ENCODE results near the gene KLF18.
"Not testable (repeated sequence)": the region's sequence is repeated elsewhere in the genome, so short reads cannot be mapped to it uniquely, and the experiment has no call there.

The KLF18 gene

DNA sequence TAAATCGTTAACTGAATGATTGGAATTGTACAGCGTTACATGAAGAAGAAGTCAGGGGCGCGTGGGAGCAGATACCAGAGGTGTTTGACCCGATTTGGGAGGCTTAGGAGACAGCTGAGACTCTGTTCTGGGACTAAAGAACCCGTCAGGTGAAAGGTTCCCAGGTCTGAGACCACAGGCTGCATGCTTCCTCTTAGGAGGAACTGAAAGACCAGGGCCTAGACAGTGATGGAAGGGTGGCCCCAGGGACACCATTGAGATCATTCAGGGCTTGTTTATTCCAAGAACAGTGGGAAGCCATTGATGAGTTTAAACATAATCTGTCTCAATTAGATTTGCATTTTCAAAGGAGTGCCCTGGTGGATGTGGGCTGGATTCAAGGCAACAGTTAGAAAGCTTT lies 21.9 kb downstream of the KLF18 start:
- no peak for DNase-seq

DNA sequence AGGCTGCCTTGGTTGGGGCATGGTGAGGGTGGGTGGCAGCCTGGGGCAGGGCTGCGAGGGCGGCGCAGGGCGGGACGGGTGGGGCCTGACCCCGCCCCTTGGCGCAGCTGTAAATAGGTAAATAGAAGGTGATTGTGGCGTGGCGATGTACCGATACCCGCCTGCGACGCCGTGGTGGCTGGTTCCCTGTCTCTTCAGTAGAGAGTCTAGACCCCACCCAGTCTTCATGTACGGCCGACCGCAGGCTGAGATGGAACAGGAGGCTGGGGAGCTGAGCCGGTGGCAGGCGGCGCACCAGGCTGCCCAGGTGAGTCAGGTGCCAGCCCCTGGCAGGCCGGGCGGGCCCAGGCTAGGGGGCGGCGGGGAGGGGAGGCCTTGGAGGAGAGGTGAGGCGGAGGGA lies 22.7 kb downstream of the KLF18 start, which contains the start of gene KLF17:
KLF17 (plus strand) TSS at position 140 of the 400 bp plus-strand sequence; CDS start at position 227, 87 bp downstream.
- DNase-seq = no peak

- not testable (repeated sequence) for DNase-seq
Observed at GRCh38 chr1:44117272-44117671, 24.2 kb downstream of the KLF18 start.

GRCh38 chr1:44114098-44114497 lies 27.3 kb downstream of the KLF18 start:
- DNase-seq = no peak

- DNase-seq = no peak
Observed at GRCh38 chr1:44113095-44113609, 28.3 kb downstream of the KLF18 start.

DNA sequence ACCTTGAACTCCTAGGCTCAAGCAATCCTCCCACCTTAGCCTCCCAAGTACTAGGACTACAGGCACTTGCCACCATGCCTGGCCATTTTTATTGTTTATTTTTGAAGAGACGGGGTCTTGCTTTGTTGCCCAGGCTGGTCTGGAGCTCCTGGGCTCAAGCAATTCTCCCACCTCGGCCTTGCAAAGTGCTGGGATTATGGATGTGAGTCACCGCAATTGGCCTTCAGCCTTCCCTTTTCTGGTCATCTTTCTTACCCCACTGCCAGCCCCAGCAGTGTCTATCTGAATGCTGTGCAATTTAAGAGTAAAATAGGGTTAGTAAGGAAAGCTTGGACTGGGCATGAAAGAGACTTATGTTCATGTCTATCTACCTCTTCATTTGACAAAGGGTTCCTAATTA lies 28.9 kb downstream of the KLF18 start:
- no peak for DNase-seq

GRCh38 chr1:44111861-44112260 lies 29.6 kb downstream of the KLF18 start:
- DNase-seq = no peak

- no peak for DNase-seq
Observed at GRCh38 chr1:44110916-44111315, 30.5 kb downstream of the KLF18 start.

DNA sequence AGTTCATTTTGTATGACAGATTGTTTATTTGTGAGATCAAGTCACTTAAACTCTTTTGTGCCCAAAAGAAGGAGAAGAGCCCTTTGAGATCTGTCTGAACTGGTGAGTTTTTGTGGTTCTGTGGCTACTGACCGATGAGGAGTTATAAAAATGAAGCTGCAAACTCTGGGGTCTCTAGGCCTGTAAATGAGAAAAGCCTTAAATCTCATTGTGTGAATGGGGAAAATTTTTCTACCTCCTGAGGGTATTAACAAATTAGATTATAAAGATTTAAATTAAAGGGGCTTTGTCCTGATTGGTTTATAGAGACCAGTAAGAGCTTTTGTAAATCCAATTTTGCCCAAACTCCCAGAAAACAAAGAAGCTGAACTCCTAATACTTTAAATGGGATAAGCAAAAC lies 32.5 kb downstream of the KLF18 start:
- DNase-seq = no peak

DNA sequence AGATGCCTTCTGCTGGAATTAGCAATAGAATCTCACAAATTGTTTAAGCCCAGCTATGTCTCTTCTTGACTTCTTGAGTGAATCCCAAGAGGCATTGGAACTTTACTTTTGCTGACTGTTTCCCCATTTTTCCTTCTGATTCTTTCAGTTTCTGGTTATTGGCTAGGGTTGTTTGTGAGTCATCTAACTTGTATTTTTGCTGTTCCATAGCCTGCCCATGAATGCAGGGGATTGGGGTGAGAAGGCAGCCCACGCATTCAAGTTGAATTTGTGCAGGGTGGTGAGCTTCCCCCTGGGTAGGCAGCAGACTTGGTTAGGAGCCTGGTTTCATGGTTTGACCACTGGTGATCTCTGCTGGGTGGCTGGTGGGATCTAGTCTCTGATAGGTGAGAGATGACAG lies 33.2 kb downstream of the KLF18 start:
- DNase-seq = no peak

DNA sequence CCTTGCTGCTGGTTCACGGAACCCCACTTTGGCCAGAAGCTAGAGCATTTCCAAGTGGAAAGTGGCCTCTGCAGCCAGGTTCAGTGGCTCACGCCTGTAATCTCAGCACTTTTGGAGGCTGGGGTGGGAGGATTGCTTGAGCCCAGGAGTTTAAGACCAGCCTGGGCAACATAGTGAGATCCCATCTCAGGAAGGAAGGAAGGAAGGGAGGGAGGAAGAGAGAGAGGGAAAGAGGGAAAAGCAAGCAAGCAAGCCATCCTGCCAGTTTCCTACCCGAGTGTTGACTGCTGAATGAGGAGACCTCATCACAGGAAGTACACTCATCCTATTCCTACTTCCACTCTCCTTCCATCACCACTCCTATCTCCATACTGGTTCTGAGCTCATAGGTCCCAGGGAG lies 35.6 kb downstream of the KLF18 start:
- no peak for DNase-seq

GRCh38 chr1:44103270-44104131 lies 37.9 kb downstream of the KLF18 start:
- no peak for DNase-seq

GRCh38 chr1:44101328-44101727 lies 40.1 kb downstream of the KLF18 start:
- DNase-seq = no peak

GRCh38 chr1:44100183-44100868 lies 41.1 kb downstream of the KLF18 start:
- DNase-seq = no peak

- DNase-seq = no peak
Observed at GRCh38 chr1:44094047-44094446, 47.4 kb downstream of the KLF18 start.

DNA sequence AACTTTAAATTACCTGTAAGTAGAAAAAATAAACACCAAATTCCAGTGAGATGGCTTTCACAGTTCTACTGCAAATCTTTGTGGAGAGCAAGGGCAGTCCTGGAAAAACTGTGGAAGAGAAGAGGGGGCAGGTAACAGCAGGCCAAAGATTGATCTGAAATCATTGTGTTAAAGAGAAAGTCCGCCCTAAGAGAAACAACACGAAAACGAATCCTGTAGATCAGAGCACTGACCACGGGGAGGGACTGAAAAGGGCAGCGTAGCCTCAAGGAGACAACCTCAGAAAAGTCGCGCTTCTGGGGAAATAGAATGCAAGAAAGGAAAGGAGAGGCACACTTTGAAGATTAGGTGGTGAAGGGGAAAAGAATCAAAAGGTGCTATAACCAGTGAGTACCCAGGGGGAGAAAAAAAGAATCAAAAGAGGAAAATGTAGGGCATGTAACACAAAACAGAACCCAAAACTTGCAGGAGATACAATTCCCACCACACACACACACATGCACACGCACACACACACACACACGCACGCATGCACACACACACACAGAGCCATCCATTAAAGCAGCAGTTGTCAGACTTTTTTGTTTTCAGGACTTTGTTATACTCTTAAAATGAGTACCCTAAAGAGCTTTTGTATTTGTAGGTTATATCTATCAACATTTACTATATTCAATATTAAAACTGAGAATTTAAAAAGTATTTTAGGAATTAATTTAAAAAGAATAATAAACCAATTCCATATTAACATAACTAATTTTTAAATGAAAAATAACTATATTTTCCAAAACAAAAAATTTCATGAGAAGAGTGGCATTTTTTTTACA lies 50.8 kb downstream of the KLF18 start:
- no peak for DNase-seq

DNA sequence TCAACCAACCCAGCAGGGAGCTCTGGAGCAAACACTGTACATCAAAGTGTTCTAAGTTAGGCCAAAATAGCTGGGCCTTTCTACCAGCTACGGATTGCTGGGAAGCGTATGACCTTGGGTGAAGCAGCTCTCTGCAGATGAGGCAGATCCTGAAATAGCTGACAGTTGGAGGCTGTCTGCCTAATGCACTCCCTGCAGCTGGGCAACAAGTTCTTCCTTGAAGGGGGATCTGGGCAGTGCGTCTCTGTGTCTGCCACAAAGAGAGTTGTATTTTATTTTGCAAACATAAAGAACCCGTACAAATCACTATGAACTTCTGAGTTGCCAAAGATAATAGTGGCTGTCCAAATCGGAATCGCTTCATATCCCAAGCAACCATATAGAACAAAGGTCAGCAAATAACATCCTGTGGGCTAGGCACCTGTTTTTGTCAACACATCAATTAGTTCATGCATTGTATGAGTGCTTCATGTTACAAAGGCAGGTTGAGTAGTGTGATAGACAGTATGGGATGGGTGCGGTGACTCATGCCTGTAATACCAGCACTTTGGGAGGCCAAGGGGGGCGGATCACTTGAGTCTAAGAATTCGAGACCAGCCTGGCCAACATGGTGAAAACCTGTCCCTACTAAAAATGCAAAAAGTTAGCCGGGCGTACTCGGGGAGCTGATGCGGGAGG lies 51.9 kb downstream of the KLF18 start:
- no peak for DNase-seq

Measured in activated CD4-positive, CD25-positive, alpha-beta regulatory T cell treated with anti-CD3 and anti-CD28 coated beads, Interleukin-2, amount 50 U/mL, for 72 hours (primary cell).